ENCODE data around the gene GABRG3. TPM values are rescaled to one million over a fixed set of nuclear protein-coding genes. Genes with fewer than 3 reads are reported as not detected.

The GABRG3 gene
- total and polyA plus RNA-seq, 10 of the 15 experiments (the other 5 are each of a cell fraction or from before 2014, with no cell fraction given): 0.15 TPM; not detected in 9

GRCh38 chr15:27538325-27538724, 567.3 kb downstream of the GABRG3 start:
- no peak for FAIRE-seq
- RAD21 ChIA-PET (ENCODE audit: unreplicated experiment): no interaction called here
- no peaks in the 10 kb centered on the region for H3K27me3 ChIP-seq (replicated peaks in 1 of 2; ENCODE audit: control insufficient read depth in 2 of 2, insufficient read depth in 2 of 2, low read length in 1 of 2)
- intact Hi-C loops (cut with micrococcal nuclease; ENCODE audit: unreplicated experiment) (no loop called here), in situ Hi-C loops (cut with MboI) (no loop called here)
- 53% methylated on average over 3 of the region's 3 CpGs for WGBS (ENCODE audit: insufficient coverage, insufficient replicate concordance, low lambda C conversion rate, missing lambda C conversion rate)
- H4K20me1 ChIP-seq (ENCODE audit: control insufficient read depth, insufficient read depth): no peaks in the 10 kb centered on the region
- H3K79me2 ChIP-seq (ENCODE audit: control insufficient read depth, insufficient read depth, low read length): no peaks in the 10 kb centered on the region
- no peak overlapping the region for H2AFZ ChIP-seq (ENCODE audit: control insufficient read depth, low read depth, low read length)
- H3K27ac ChIP-seq (ENCODE audit: control insufficient read depth, insufficient read depth): no peak overlapping the region
- no peaks in the 10 kb centered on the region; the same call in 2 of the 3 replicates for H3K9me3 ChIP-seq (replicated peaks; ENCODE audit: control insufficient read depth, insufficient read depth, low read length)
- POLR2A ChIA-PET: no interaction called here
- no peaks in the 10 kb centered on the region for H3K4me1 ChIP-seq (ENCODE audit: control insufficient read depth, insufficient read depth, low read length)
- ATAC-seq: no peak
- no peak overlapping the region for H3K9ac ChIP-seq (ENCODE audit: control insufficient read depth, insufficient read depth, low read length)
- no peak overlapping the region for H3K4me3 ChIP-seq
- CTCF ChIA-PET: no interaction called here
- H3K36me3 ChIP-seq (ENCODE audit: control insufficient read depth in 2 of 2, insufficient read depth in 2 of 2, low read length in 1 of 2): no peaks in the 10 kb centered on the region
- H3K4me2 ChIP-seq (ENCODE audit: control insufficient read depth, insufficient read depth): no peak overlapping the region
- SMC1A ChIA-PET (ENCODE audit: uncharacterized antibody, unreplicated experiment): no interaction called here
- BruUV-seq (replicated peaks): no TSS peak
- DNase-seq (ENCODE audit: low read depth, low spot score): no peak
- TF ChIP-seq BCL3 (IDR thresholded peaks at IDR 0.05; ENCODE audit: borderline replicate concordance, insufficient read depth, low read depth, low read length, poor library complexity, severe bottlenecking) (no peak), EZH2 (IDR thresholded peaks at IDR 0.05; ENCODE audit: borderline replicate concordance, control insufficient read depth, low read depth, low read length) (no peak), CTCF (IDR thresholded peaks at IDR 0.05 in 2 of 3, conservative IDR thresholded peaks at IDR 0.05 in 1 of 3; ENCODE audit: control insufficient read depth in 2 of 3, extremely low read depth in 1 of 3, insufficient read depth in 1 of 3, low read depth in 3 of 3, low read length in 3 of 3) (no peak), TCF3 (IDR thresholded peaks at IDR 0.05; ENCODE audit: borderline replicate concordance, insufficient read depth, low read depth, low read length) (no peak), SREBF2 (IDR thresholded peaks at IDR 0.05; ENCODE audit: low read length) (no peak), CHD2 (IDR thresholded peaks at IDR 0.05; ENCODE audit: borderline replicate concordance, low read depth, low read length) (no peak), CBFB (IDR thresholded peaks at IDR 0.05; ENCODE audit: low read depth) (no peak), ESRRA (IDR thresholded peaks at IDR 0.05; ENCODE audit: low read length) (no peak), CUX1 (IDR thresholded peaks at IDR 0.05; ENCODE audit: insufficient replicate concordance, low read depth, low read length) (no peak), NFIC (IDR thresholded peaks at IDR 0.05; ENCODE audit: low read depth, low read length) (no peak), E4F1 (IDR thresholded peaks at IDR 0.05; ENCODE audit: borderline replicate concordance, partially characterized antibody) (no peak), KAT2A (conservative IDR thresholded peaks at IDR 0.05; ENCODE audit: control insufficient read depth, low read depth, low read length) (no peak)
